SU-DHL-6 (cell line): ENCODE data around the gene PHAX.
"Not testable (repeated sequence)": the region's sequence is repeated elsewhere in the genome, so short reads cannot be mapped to it uniquely, and the experiment has no call there.

ENCODE experiments used
- H2AFZ ChIP-seq: fragments of 200-600 bp; sonication (generic); 2 replicates; pipeline ENCODE4 v1.6.1; 2014; ENCODE audit warnings: low read depth, mild to moderate bottlenecking, moderate library complexity, mixed read lengths, antibody characterized with exemption, low read length; ENCODE audit not compliant: severe bottlenecking
- H3F3A ChIP-seq: fragments of 200-600 bp; shearing (Covaris generic); 2 replicates; pipeline ENCODE4 v1.6.0; 2016; ENCODE audit warnings: antibody characterized with exemption, mild to moderate bottlenecking; ENCODE audit not compliant: insufficient read depth
- H3K27ac ChIP-seq: fragments of 200-600 bp; sonication (generic); 2 replicates; pipeline ENCODE4 v1.5.1; 2016; ENCODE audit warnings: low read depth, mild to moderate bottlenecking, low read length, moderate library complexity, mixed read lengths
- H3K27me3 ChIP-seq: fragments of 200-600 bp; sonication (generic), shearing (Covaris generic); 2 replicates; pipeline ENCODE4 v1.6.0; 2014; ENCODE audit warnings: mild to moderate bottlenecking, low read length
- H3K36me3 ChIP-seq: fragments of 200-600 bp; sonication (generic); 2 replicates; pipeline ENCODE4 v1.6.1; 2014; ENCODE audit warnings: mild to moderate bottlenecking, low read length, mixed read lengths
- H3K4me2 ChIP-seq: fragments of 300-600, 200-600 bp; shearing (Covaris generic), sonication (generic); 2 replicates; pipeline ENCODE4 v1.6.0; 2014; ENCODE audit warnings: low read length, low read depth, mild to moderate bottlenecking; ENCODE audit not compliant: poor library complexity, severe bottlenecking
- H3K4me3 ChIP-seq: fragments of 200-600 bp; sonication (generic); 2 replicates; pipeline ENCODE4 v1.5.1; 2014; ENCODE audit warnings: antibody characterized with exemption, low read length, mild to moderate bottlenecking, mixed read lengths; ENCODE audit not compliant: insufficient read depth, poor library complexity, severe bottlenecking
- H3K79me2 ChIP-seq: fragments of 200-600 bp; sonication (generic); 2 replicates; pipeline ENCODE4 v1.6.1; 2014; ENCODE audit warnings: mild to moderate bottlenecking, low read length, moderate library complexity; ENCODE audit not compliant: insufficient read depth
- H3K9ac ChIP-seq: fragments of 200-600 bp; sonication (generic); 2 replicates; pipeline ENCODE4 v1.7.0; 2014; ENCODE audit warnings: mild to moderate bottlenecking, low read length
- H3K9me2 ChIP-seq: fragments of 200-600 bp; sonication (generic); replicated peaks from 2 replicates; pipeline ENCODE4 v1.6.1; 2014; ENCODE audit warnings: low read length; ENCODE audit not compliant: insufficient read depth
- H3K9me3 ChIP-seq: fragments of 200-600 bp; sonication (generic); 2 replicates; pipeline ENCODE4 v1.6.1; 2014; ENCODE audit warnings: low read length, mixed read lengths; ENCODE audit not compliant: insufficient read depth
- H4K20me1 ChIP-seq: fragments of 200-600 bp; sonication (generic); 2 replicates; pipeline ENCODE4 v1.6.1; 2014; ENCODE audit warnings: low read depth, mild to moderate bottlenecking, antibody characterized with exemption, low read length, moderate library complexity, mixed read lengths
- EZH2phosphoT487 ChIP-seq: fragments of 200-600 bp; sonication (generic), shearing (Covaris generic); conservative IDR thresholded peaks from 2 replicates; pipeline ENCODE4 v1.6.1; 2018; ENCODE audit warnings: mild to moderate bottlenecking, antibody characterized with exemption, low read length, moderate library complexity, mixed read lengths
- TF ChIP-seq, protein P1 (sequence below): fragments of 200-600 bp; sonication (generic); IDR thresholded peaks from one replicate; pipeline ENCODE4 v1.5.1; 2017; ENCODE audit warnings: antibody characterized with exemption, mild to moderate bottlenecking, low read length, moderate library complexity; ENCODE audit not compliant: insufficient read depth, poor library complexity, severe bottlenecking

The PHAX gene

DNA sequence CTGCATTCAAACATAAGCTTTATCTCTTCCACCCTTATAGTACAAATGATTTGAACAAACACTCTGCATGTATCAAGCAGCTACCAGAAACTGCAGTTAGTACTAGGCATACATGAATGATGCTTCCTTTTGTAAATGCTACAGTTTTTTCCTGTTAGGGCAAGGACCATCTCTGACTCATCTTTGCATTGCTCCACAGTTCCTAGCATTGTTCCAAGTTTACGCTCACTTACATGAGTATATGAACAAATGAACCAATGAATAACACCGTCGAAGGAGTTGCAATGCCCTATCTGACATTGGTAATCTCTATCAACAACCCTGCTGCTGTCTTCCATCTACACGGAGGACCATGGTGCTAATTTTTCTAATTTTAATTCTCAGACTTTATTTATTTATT lies 3.6 kb upstream of the PHAX start:
- Histone ChIP-seq H3K9ac (no peak overlapping the region), H3K27ac (no peak overlapping the region), H3K9me3 (no peaks in the 10 kb centered on the region), H4K20me1 (no peaks in the 10 kb centered on the region), H3K4me3 (no peak overlapping the region), H3K4me2 (no peak overlapping the region), H3K79me2 (peaks cover 13% of the 10 kb centered on the region), H2AFZ (no peak overlapping the region), H3K36me3 (no peaks in the 10 kb centered on the region), H3F3A (no peaks in the 10 kb centered on the region), H3K27me3 (no peaks in the 10 kb centered on the region), H3K9me2 (no peaks in the 10 kb centered on the region)
- TF ChIP-seq, protein P1, sequence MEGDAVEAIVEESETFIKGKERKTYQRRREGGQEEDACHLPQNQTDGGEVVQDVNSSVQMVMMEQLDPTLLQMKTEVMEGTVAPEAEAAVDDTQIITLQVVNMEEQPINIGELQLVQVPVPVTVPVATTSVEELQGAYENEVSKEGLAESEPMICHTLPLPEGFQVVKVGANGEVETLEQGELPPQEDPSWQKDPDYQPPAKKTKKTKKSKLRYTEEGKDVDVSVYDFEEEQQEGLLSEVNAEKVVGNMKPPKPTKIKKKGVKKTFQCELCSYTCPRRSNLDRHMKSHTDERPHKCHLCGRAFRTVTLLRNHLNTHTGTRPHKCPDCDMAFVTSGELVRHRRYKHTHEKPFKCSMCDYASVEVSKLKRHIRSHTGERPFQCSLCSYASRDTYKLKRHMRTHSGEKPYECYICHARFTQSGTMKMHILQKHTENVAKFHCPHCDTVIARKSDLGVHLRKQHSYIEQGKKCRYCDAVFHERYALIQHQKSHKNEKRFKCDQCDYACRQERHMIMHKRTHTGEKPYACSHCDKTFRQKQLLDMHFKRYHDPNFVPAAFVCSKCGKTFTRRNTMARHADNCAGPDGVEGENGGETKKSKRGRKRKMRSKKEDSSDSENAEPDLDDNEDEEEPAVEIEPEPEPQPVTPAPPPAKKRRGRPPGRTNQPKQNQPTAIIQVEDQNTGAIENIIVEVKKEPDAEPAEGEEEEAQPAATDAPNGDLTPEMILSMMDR: no peak
- TF ChIP-seq EZH2phosphoT487: no peak

DNA sequence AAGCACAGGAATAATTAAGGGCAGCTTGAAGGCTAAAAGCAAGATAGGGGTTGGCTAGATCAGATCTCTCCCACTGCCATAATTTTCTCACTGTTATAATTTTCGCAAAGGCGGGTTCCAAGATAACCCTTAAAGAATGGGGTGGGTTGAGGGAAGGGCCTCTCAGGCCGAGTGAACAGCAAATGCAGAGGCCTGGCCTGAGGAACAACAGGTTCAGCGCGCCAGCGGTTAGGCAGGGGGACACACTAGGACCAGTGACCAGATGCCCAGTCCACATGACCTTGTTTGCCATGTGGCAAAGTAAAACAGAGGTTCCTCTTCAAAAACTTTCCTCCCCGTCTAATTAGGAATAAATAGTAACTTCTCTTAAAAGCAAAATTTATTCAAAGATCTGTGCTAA lies 1.2 kb upstream of the PHAX start:
- Histone ChIP-seq H3K4me2 (no peak overlapping the region), H3K79me2 (peaks cover 37% of the 10 kb centered on the region), H3K9me2 (no peaks in the 10 kb centered on the region), H3K27ac (no peak overlapping the region), H3K9me3 (no peaks in the 10 kb centered on the region), H3K36me3 (0 out of 2 replicates have a peak, but pooled peaks cover 3% of the 10 kb centered on the region), H3K27me3 (no peaks in the 10 kb centered on the region), H3K9ac (no peak overlapping the region), H2AFZ (peak overlapping the region; percentile 96), H3K4me3 (no peak overlapping the region), H3F3A (peaks cover 6% of the 10 kb centered on the region; the same call in 1 of the 2 replicates), H4K20me1 (no peaks in the 10 kb centered on the region)
- TF ChIP-seq, protein P1: no peak
- TF ChIP-seq EZH2phosphoT487: no peak

GRCh38 chr5:126599971-126600630 lies 646 bp upstream of the PHAX start:
- Histone ChIP-seq H3K4me3 (peak overlapping the region; percentile 96), H3K9ac (peak overlapping the region; percentile 92; the same call in 1 of the 2 replicates), H3K4me2 (peak overlapping the region; percentile 67), H3K79me2 (peaks cover 41% of the 10 kb centered on the region), H2AFZ (peak overlapping the region; percentile 96)
- not testable (repeated sequence) for H3K9me3 ChIP-seq, H3K27me3 ChIP-seq, H4K20me1 ChIP-seq, H3K9me2 ChIP-seq, H3F3A ChIP-seq, H3K36me3 ChIP-seq, H3K27ac ChIP-seq

- Histone ChIP-seq H3F3A (peaks cover 6% of the 10 kb centered on the region; the same call in 1 of the 2 replicates), H3K79me2 (peaks cover 75% of the 10 kb centered on the region), H2AFZ (no peak overlapping the region), H3K9me3 (no peaks in the 10 kb centered on the region), H3K9me2 (no peaks in the 10 kb centered on the region), H3K9ac (no peak overlapping the region), H3K4me2 (no peak overlapping the region), H4K20me1 (0 out of 2 replicates have a peak, but pooled peaks cover 5% of the 10 kb centered on the region), H3K36me3 (peaks cover 11% of the 10 kb centered on the region; the same call in 1 of the 2 replicates), H3K27me3 (no peaks in the 10 kb centered on the region), H3K4me3 (no peak overlapping the region), H3K27ac (no peak overlapping the region)
- TF ChIP-seq, protein P1: no peak
- no peak for TF ChIP-seq EZH2phosphoT487
Observed at GRCh38 chr5:126603402-126603991, 2.8 kb downstream of the PHAX start.
